GM19240 (cell line): Measurements from ENCODE around the gene TMEM108.

ENCODE experiments used
- DNase-seq: peaks from one replicate; pipeline ENCODE4 v3.0.0; 2011; ENCODE audit warnings: low spot score; ENCODE audit not compliant: insufficient read length

The TMEM108 gene

GRCh38 chr3:133330065-133330464, 291.9 kb downstream of the TMEM108 start:
- no peak for DNase-seq

GRCh38 chr3:133330522-133330921, 292.3 kb downstream of the TMEM108 start:
- DNase-seq = no peak

GRCh38 chr3:133354721-133355120, 316.5 kb downstream of the TMEM108 start:
- DNase-seq = no peak

GRCh38 chr3:133360476-133360875, 322.3 kb downstream of the TMEM108 start:
- no peak for DNase-seq

- no peak for DNase-seq
These were observed 322.8 kb downstream of the TMEM108 start for GRCh38 chr3:133361011-133361410.

GRCh38 chr3:133361435-133361834, 323.2 kb downstream of the TMEM108 start:
- no peak for DNase-seq

GRCh38 chr3:133362539-133362938, 324.3 kb downstream of the TMEM108 start:
- DNase-seq = no peak

- DNase-seq = no peak
These were observed 326.5 kb downstream of the TMEM108 start for GRCh38 chr3:133364704-133365103.

- DNase-seq = no peak
These were observed 328.7 kb downstream of the TMEM108 start for GRCh38 chr3:133366921-133367320.

GRCh38 chr3:133367403-133367802, 329.2 kb downstream of the TMEM108 start:
- no peak for DNase-seq

- no peak for DNase-seq
These were observed 329.8 kb downstream of the TMEM108 start for GRCh38 chr3:133367956-133368355.

GRCh38 chr3:133368371-133369067, 330.3 kb downstream of the TMEM108 start:
- no peak for DNase-seq

GRCh38 chr3:133369068-133369440, 330.9 kb downstream of the TMEM108 start:
- DNase-seq = no peak

- no peak for DNase-seq
These were observed 333.0 kb downstream of the TMEM108 start for GRCh38 chr3:133371181-133371580.

- DNase-seq = no peak
These were observed 333.5 kb downstream of the TMEM108 start for GRCh38 chr3:133371676-133372075.

- DNase-seq = no peak
These were observed 336.7 kb downstream of the TMEM108 start for GRCh38 chr3:133374708-133375402.

GRCh38 chr3:133375403-133375745, 337.2 kb downstream of the TMEM108 start:
- DNase-seq = no peak

GRCh38 chr3:133376810-133377209, 338.6 kb downstream of the TMEM108 start:
- DNase-seq = no peak

- DNase-seq = no peak
These were observed 339.2 kb downstream of the TMEM108 start for GRCh38 chr3:133377396-133377795.

GRCh38 chr3:133379926-133380325, 341.7 kb downstream of the TMEM108 start:
- no peak for DNase-seq

- no peak for DNase-seq
These were observed 342.5 kb downstream of the TMEM108 start for GRCh38 chr3:133380481-133381225.

GRCh38 chr3:133381346-133382109, 343.3 kb downstream of the TMEM108 start:
- no peak for DNase-seq
